ENCODE results near the gene MS4A4E. TPM values are rescaled to one million over a fixed set of nuclear protein-coding genes. Genes with fewer than 3 reads are reported as not detected.

The MS4A4E gene
- total and polyA plus RNA-seq, 2 of the 8 experiments (the other 6 are each of a cell fraction or from before 2014, with no cell fraction given): not detected

- Histone ChIP-seq H3K18ac (ENCODE audit: extremely low read depth, low read length) (no peak overlapping the region), H3K56ac (replicated peaks; ENCODE audit: insufficient read length, low read depth, low read length) (no peak overlapping the region), H3K9me3 (ENCODE audit: insufficient read depth in 2 of 2, low read depth in 1 of 2, low read length in 1 of 2) (no peaks in the 10 kb centered on the region), H4K8ac (ENCODE audit: extremely low read depth, insufficient read depth, low read length) (no peak overlapping the region), H2BK20ac (ENCODE audit: low read length) (no peak overlapping the region), H2AK5ac (ENCODE audit: low read depth, low read length) (no peak overlapping the region), H2AFZ (ENCODE audit: low read length) (no peak overlapping the region), H3K23ac (ENCODE audit: insufficient read length) (no peak overlapping the region), H3K4me1 (replicated peaks in 1 of 4; ENCODE audit: control insufficient read depth in 3 of 4, insufficient read depth in 4 of 4, low read length in 3 of 4) (no peaks in the 10 kb centered on the region), H2BK120ac (replicated peaks; ENCODE audit: low read depth, low read length) (no peak overlapping the region), H3K23me2 (ENCODE audit: low read depth, low read length) (no peaks in the 10 kb centered on the region), H2BK12ac (ENCODE audit: low read depth, low read length) (no peak overlapping the region), H3K4ac (replicated peaks; ENCODE audit: insufficient read length, low read depth, low read length) (no peak overlapping the region), H4K20me1 (replicated peaks in 1 of 2; ENCODE audit: control insufficient read depth in 1 of 2, insufficient read depth in 2 of 2, low read length in 2 of 2) (no peaks in the 10 kb centered on the region), H3K36me3 (ENCODE audit: control insufficient read depth in 2 of 4, insufficient read depth in 4 of 4, low read length in 3 of 4) (no peaks in the 10 kb centered on the region), H3K14ac (ENCODE audit: insufficient read length) (no peak overlapping the region), H3K27ac (ENCODE audit: low read depth, low read length) (no peak overlapping the region), H4K5ac (ENCODE audit: insufficient read length, low read depth, low read length) (no peak overlapping the region), H3K27me3 (replicated peaks in 1 of 4; ENCODE audit: control insufficient read depth in 3 of 4, extremely low read depth in 1 of 4, insufficient read depth in 3 of 4, low read length in 3 of 4) (no peaks in the 10 kb centered on the region), H3K4me2 (ENCODE audit: insufficient read depth in 1 of 2, low read depth in 2 of 2, low read length in 2 of 2) (no peak overlapping the region), H4K91ac (replicated peaks; ENCODE audit: insufficient read length, low read length) (no peak overlapping the region), H3K79me2 (ENCODE audit: control insufficient read depth in 1 of 2, insufficient read depth in 2 of 2, low read length in 2 of 2) (no peaks in the 10 kb centered on the region), H3K9ac (replicated peaks in 1 of 4; ENCODE audit: extremely low read depth in 1 of 4, low read depth in 3 of 4, low read length in 3 of 4) (no peak overlapping the region), H3K79me1 (ENCODE audit: low read depth, low read length) (no peaks in the 10 kb centered on the region), H3K4me3 (ENCODE audit: extremely low read depth in 1 of 4, insufficient read depth in 2 of 4, low read depth in 3 of 4, low read length in 4 of 4) (no peak overlapping the region), H2BK5ac (ENCODE audit: low read depth, low read length) (no peak overlapping the region), H2BK15ac (ENCODE audit: low read length) (no peak overlapping the region)
- FAIRE-seq (peak; percentile 7), DNase-seq (ENCODE audit: low read depth in 1 of 2, low spot score in 2 of 2) (no peak)
- POLR2A ChIA-PET (ENCODE audit: partially characterized antibody): interaction anchor here (0.6 kb wide), 1 partner anchor 494 kb away, joined by 3 read pairs; no protein-coding TSS in a partner anchor
- CTCF ChIA-PET (ENCODE audit: partially characterized antibody): interaction anchor here (0.6 to 3.4 kb wide), 39 partner anchors 8 to 560 kb away, joined by 3 to 19 read pairs (median 4); partner anchors contain the start of gene OOSP4B
- WGBS, 2 experiments (ENCODE audit: extremely low coverage in 1 of 2, insufficient coverage in 1 of 2, insufficient read length in 1 of 2, insufficient replicate concordance in 2 of 2, low coverage in 1 of 2, low lambda C conversion rate in 2 of 2, missing lambda C conversion rate in 1 of 2): 78% methylated on average over 6 of the region's 6 CpGs; no CpG with 5 or more reads in 1 of the 2 experiments
- TF ChIP-seq SIRT6 (IDR thresholded peaks at IDR 0.05; ENCODE audit: low read length) (no peak), RNF2 (IDR thresholded peaks at IDR 0.05; ENCODE audit: borderline replicate concordance, low read depth, low read length, missing control alignments, poor library complexity, severe bottlenecking) (no peak), SIX5 (IDR thresholded peaks at IDR 0.05; ENCODE audit: low read depth, low read length) (no peak), TAF1 (IDR thresholded peaks at IDR 0.05; ENCODE audit: low read depth, low read length) (no peak)
- TF ChIP-seq, protein P1, sequence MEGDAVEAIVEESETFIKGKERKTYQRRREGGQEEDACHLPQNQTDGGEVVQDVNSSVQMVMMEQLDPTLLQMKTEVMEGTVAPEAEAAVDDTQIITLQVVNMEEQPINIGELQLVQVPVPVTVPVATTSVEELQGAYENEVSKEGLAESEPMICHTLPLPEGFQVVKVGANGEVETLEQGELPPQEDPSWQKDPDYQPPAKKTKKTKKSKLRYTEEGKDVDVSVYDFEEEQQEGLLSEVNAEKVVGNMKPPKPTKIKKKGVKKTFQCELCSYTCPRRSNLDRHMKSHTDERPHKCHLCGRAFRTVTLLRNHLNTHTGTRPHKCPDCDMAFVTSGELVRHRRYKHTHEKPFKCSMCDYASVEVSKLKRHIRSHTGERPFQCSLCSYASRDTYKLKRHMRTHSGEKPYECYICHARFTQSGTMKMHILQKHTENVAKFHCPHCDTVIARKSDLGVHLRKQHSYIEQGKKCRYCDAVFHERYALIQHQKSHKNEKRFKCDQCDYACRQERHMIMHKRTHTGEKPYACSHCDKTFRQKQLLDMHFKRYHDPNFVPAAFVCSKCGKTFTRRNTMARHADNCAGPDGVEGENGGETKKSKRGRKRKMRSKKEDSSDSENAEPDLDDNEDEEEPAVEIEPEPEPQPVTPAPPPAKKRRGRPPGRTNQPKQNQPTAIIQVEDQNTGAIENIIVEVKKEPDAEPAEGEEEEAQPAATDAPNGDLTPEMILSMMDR (IDR thresholded peaks at IDR 0.05; ENCODE audit: control extremely low read depth in 1 of 3, insufficient read depth in 1 of 3, low read depth in 1 of 3, low read length in 3 of 3): peak in 2 of 3 experiments; percentile 64; a peak in 3 of 4 replicates
- TF ChIP-seq, protein P2, sequence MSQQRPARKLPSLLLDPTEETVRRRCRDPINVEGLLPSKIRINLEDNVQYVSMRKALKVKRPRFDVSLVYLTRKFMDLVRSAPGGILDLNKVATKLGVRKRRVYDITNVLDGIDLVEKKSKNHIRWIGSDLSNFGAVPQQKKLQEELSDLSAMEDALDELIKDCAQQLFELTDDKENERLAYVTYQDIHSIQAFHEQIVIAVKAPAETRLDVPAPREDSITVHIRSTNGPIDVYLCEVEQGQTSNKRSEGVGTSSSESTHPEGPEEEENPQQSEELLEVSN (IDR thresholded peaks at IDR 0.05): no peak
- TF ChIP-seq, protein P3, sequence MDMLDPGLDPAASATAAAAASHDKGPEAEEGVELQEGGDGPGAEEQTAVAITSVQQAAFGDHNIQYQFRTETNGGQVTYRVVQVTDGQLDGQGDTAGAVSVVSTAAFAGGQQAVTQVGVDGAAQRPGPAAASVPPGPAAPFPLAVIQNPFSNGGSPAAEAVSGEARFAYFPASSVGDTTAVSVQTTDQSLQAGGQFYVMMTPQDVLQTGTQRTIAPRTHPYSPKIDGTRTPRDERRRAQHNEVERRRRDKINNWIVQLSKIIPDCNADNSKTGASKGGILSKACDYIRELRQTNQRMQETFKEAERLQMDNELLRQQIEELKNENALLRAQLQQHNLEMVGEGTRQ (IDR thresholded peaks at IDR 0.05; ENCODE audit: low read length): no peak
Measured at GRCh38 chr11:60251485-60252212, 8.7 kb upstream of the MS4A4E start.
